CD14-positive monocyte (primary cell): ENCODE measurements around the gene PCDHA1. TPM values are rescaled to one million over a fixed set of nuclear protein-coding genes. Genes with fewer than 3 reads are reported as not detected.

Experiments
- DNase-seq, 3 donors: peaks; one replicate each; pipeline ENCODE4 v3.0.0-alpha.2; 2011 to 2022
- H2AFZ ChIP-seq: 2 replicates; pipeline ENCODE4 v1.6.0; 2012; ENCODE audit warnings: mild to moderate bottlenecking, low read depth, low read length, inconsistent platforms; ENCODE audit not compliant: insufficient read depth, poor library complexity, severe bottlenecking
- H3K27ac ChIP-seq, 2 donors: 1 replicate in 1 of 2; 2 replicates in 1 of 2; pipeline ENCODE4 v1.5.1; 2012 to 2013; ENCODE audit warnings: low read length in 2 of 2, control low read depth in 1 of 2, inconsistent platforms in 1 of 2, low read depth in 1 of 2, mild to moderate bottlenecking in 1 of 2
- H3K27me3 ChIP-seq, 2 donors: one replicate each; pipeline versions ENCODE4 v1.6.0 to v1.6.1; 2011 to 2013; ENCODE audit warnings: low read length in 2 of 2; ENCODE audit not compliant: control insufficient read depth in 2 of 2, insufficient read depth in 2 of 2
- H3K36me3 ChIP-seq, 2 donors: replicated peaks in 1 of 2; 1 replicate in 1 of 2; 2 replicates in 1 of 2; pipeline versions ENCODE4 v1.5.1 to v1.6.1; 2012 to 2013; ENCODE audit warnings: low read length in 2 of 2, control low read depth in 1 of 2, inconsistent platforms in 1 of 2, mild to moderate bottlenecking in 1 of 2; ENCODE audit not compliant: insufficient read depth in 2 of 2, control insufficient read depth in 1 of 2
- H3K4me1 ChIP-seq, 2 donors: 1 replicate in 1 of 2; 2 replicates in 1 of 2; pipeline versions ENCODE4 v1.5.1 to v1.6.1; 2012 to 2013; ENCODE audit warnings: low read length in 2 of 2, control low read depth in 1 of 2, inconsistent platforms in 1 of 2, mild to moderate bottlenecking in 1 of 2, moderate library complexity in 1 of 2; ENCODE audit not compliant: insufficient read depth in 2 of 2, control insufficient read depth in 1 of 2
- H3K4me2 ChIP-seq: replicated peaks from 2 replicates; pipeline ENCODE3; 2012; ENCODE audit warnings: low read length, moderate library complexity, mild to moderate bottlenecking; ENCODE audit not compliant: poor library complexity, severe bottlenecking; ENCODE audit errors: extremely low read depth
- H3K4me3 ChIP-seq, 3 experiments: fragments of 200-600 bp in 1 of 3; sonication (generic) in 1 of 3; replicated peaks in 1 of 3; 1 replicate in 2 of 3; 2 replicates in 1 of 3; pipeline ENCODE4 v1.5.1; 2011 to 2013; ENCODE audit warnings: low read length in 3 of 3, mild to moderate bottlenecking in 3 of 3, control low read depth in 2 of 3, low read depth in 2 of 3, inconsistent platforms in 1 of 3, moderate library complexity in 1 of 3
- H3K79me2 ChIP-seq: 2 replicates; pipeline ENCODE4 v1.6.0; 2012; ENCODE audit warnings: mild to moderate bottlenecking, control low read depth, inconsistent platforms, low read length, moderate library complexity; ENCODE audit not compliant: insufficient read depth
- H3K9ac ChIP-seq: 2 replicates; pipeline ENCODE4 v1.6.0; 2017; ENCODE audit warnings: low read length, mild to moderate bottlenecking; ENCODE audit not compliant: insufficient read depth, poor library complexity, severe bottlenecking
- H3K9me3 ChIP-seq, 2 donors: replicated peaks in 1 of 2; 1 replicate in 1 of 2; 2 replicates in 1 of 2; pipeline versions ENCODE4 v1.5.1 to v1.6.1; 2012 to 2013; ENCODE audit warnings: low read length in 2 of 2, control low read depth in 1 of 2; ENCODE audit not compliant: control insufficient read depth in 1 of 2, insufficient read depth in 1 of 2
- H4K20me1 ChIP-seq: 2 replicates; pipeline ENCODE4 v1.6.0; 2012; ENCODE audit warnings: mild to moderate bottlenecking, low read length, control low read depth, moderate library complexity; ENCODE audit not compliant: insufficient read depth
- H3K27ac Mint-ChIP-seq, 7 donors: one replicate each; pipeline ENCODE4 v1.8.0; 2020; ENCODE audit warnings: mild to moderate bottlenecking in 7 of 7, mixed read lengths in 7 of 7, moderate library complexity in 6 of 7, inconsistent platforms in 2 of 7
- H3K27me3 Mint-ChIP-seq, 3 donors: one replicate each; pipeline ENCODE4 v1.8.0; 2021 to 2022; ENCODE audit warnings: low read depth in 3 of 3, mild to moderate bottlenecking in 3 of 3, mixed read lengths in 3 of 3, moderate library complexity in 3 of 3, inconsistent platforms in 1 of 3
- H3K36me3 Mint-ChIP-seq, 2 donors: one replicate each; pipeline ENCODE4 v1.8.0; 2020; ENCODE audit warnings: mixed read lengths in 2 of 2, inconsistent platforms in 1 of 2, mild to moderate bottlenecking in 1 of 2
- H3K4me1 Mint-ChIP-seq: one replicate; pipeline ENCODE4 v1.8.0; 2020; ENCODE audit warnings: mild to moderate bottlenecking, mixed read lengths
- H3K4me3 Mint-ChIP-seq, 2 donors: one replicate each; pipeline ENCODE4 v1.8.0; 2020; ENCODE audit warnings: mild to moderate bottlenecking in 2 of 2, mixed read lengths in 2 of 2, moderate library complexity in 1 of 2
- H3K9me3 Mint-ChIP-seq, 7 donors: one replicate each; pipeline ENCODE4 v1.8.0; 2020 to 2022; ENCODE audit warnings: mixed read lengths in 7 of 7, mild to moderate bottlenecking in 6 of 7, moderate library complexity in 6 of 7, inconsistent platforms in 2 of 7
- CTCF ChIP-seq: fragments of 200-600 bp; IDR thresholded peaks from one replicate; pipeline ENCODE4 v1.8.0; 2022; ENCODE audit warnings: antibody characterized with exemption, mild to moderate bottlenecking
- WGBS: methylation state at CpG from one replicate; pipeline ENCODE4 v1.1.5; 2013; ENCODE audit warnings: missing lambda C conversion rate; ENCODE audit not compliant: insufficient coverage; 5-methylcytosine and 5-hydroxymethylcytosine counted together
- intact Hi-C, 2 donors: fragments of 100-400 bp; cut with micrococcal nuclease; formaldehyde crosslinking; loops; one replicate each; pipeline versions ENCODE4 v1.15.0 to v1.15.1; 2023
- polyA plus RNA-seq, 3 donors: library from polyadenylated mRNA; depleted of rRNA in 1 of 3; unstranded in 2 of 3; stranded (reverse) in 1 of 3; fragments of 300-500 nt in 2 of 3; fragments of >200 nt in 1 of 3; fragmentation: Illumina TruSeq in 2 of 3; gene quantifications; 1 replicate in 2 of 3; 2 replicates in 1 of 3; pipeline ENCODE4 v1.2.3, GENCODE V29; 2012 to 2021

The PCDHA1 gene
- polyA plus RNA-seq, 3 donors = not detected

- Histone ChIP-seq H3K4me1 (no peaks in the 10 kb centered on the region), H2AFZ (no peak overlapping the region), H3K79me2 (no peaks in the 10 kb centered on the region), H3K27me3 (peaks cover 0 to 13% of the 10 kb centered on the region in 2 donors), H3K36me3 (no peaks in the 10 kb centered on the region), H3K9me3 (peaks cover 53 to 63% of the 10 kb centered on the region in 2 donors), H3K4me3 (no peak overlapping the region), H3K9ac (no peak overlapping the region), H3K27ac (no peak overlapping the region), H3K4me2 (no peak overlapping the region), H4K20me1 (no peaks in the 10 kb centered on the region)
- Mint-ChIP-seq H3K4me1 (no peaks in the 10 kb centered on the region), H3K9me3 (peaks cover 34 to 61% (median 55%) of the 10 kb centered on the region in 7 donors), H3K4me3 (no peak overlapping the region), H3K27me3 (peaks cover 5 to 12% (median 10%) of the 10 kb centered on the region in 3 donors), H3K27ac (no peak overlapping the region), H3K36me3 (no peaks in the 10 kb centered on the region)
- WGBS = 55% methylated on average over 22 of the region's 22 CpGs
- no peak for TF ChIP-seq CTCF
- DNase-seq = no peak
- intact Hi-C loops = no loop called here
These were observed 72.0 kb downstream of the PCDHA1 start for GRCh38 chr5:140857987-140858240.

GRCh38 chr5:140862441-140863295 lies 76.7 kb downstream of the PCDHA1 start:
- no peak overlapping the region for H3K27ac Mint-ChIP-seq
- intact Hi-C loops = no loop called here
- peaks cover 43 to 44% of the 10 kb centered on the region in 2 donors for H3K9me3 ChIP-seq
- no peak overlapping the region for H2AFZ ChIP-seq
- H3K27ac ChIP-seq = no peak overlapping the region
- no peak overlapping the region for H3K9ac ChIP-seq
- H4K20me1 ChIP-seq = no peaks in the 10 kb centered on the region
- no peaks in the 10 kb centered on the region for H3K36me3 ChIP-seq
- H3K27me3 Mint-ChIP-seq = peaks cover 0 to 5% (median 2%) of the 10 kb centered on the region in 3 donors
- no peaks in the 10 kb centered on the region for H3K27me3 ChIP-seq
- H3K4me1 Mint-ChIP-seq = no peaks in the 10 kb centered on the region
- H3K36me3 Mint-ChIP-seq = no peaks in the 10 kb centered on the region
- no peak overlapping the region for H3K4me3 Mint-ChIP-seq
- H3K4me1 ChIP-seq = no peaks in the 10 kb centered on the region
- peaks cover 22 to 43% (median 40%) of the 10 kb centered on the region in 7 donors for H3K9me3 Mint-ChIP-seq
- H3K4me2 ChIP-seq = no peak overlapping the region
- WGBS = 42% methylated on average over 76 of the region's 76 CpGs
- H3K79me2 ChIP-seq = no peaks in the 10 kb centered on the region
- no peak for TF ChIP-seq CTCF
- no peak overlapping the region for H3K4me3 ChIP-seq
- no peak for DNase-seq
